ENCODE measurements around the gene DFFB.
A peak's percentile ranks its signal among the peaks of the same experiment; 100 is the strongest.

The DFFB gene

GRCh38 chr1:3904006-3904842, 46.9 kb downstream of the DFFB start:
- no peak for DNase-seq (ENCODE audit: low read depth)
- TF ChIP-seq CTCF (conservative IDR thresholded peaks at IDR 0.05; ENCODE audit: low read depth, low read length): no peak
- H3K4me3 ChIP-seq (ENCODE audit: low read length): no peak overlapping the region

GRCh38 chr1:3904843-3905185, 47.5 kb downstream of the DFFB start:
- TF ChIP-seq CTCF (conservative IDR thresholded peaks at IDR 0.05; ENCODE audit: low read depth, low read length): no peak
- no peak for DNase-seq (ENCODE audit: low read depth)
- H3K4me3 ChIP-seq (ENCODE audit: low read length): no peak overlapping the region

DNA sequence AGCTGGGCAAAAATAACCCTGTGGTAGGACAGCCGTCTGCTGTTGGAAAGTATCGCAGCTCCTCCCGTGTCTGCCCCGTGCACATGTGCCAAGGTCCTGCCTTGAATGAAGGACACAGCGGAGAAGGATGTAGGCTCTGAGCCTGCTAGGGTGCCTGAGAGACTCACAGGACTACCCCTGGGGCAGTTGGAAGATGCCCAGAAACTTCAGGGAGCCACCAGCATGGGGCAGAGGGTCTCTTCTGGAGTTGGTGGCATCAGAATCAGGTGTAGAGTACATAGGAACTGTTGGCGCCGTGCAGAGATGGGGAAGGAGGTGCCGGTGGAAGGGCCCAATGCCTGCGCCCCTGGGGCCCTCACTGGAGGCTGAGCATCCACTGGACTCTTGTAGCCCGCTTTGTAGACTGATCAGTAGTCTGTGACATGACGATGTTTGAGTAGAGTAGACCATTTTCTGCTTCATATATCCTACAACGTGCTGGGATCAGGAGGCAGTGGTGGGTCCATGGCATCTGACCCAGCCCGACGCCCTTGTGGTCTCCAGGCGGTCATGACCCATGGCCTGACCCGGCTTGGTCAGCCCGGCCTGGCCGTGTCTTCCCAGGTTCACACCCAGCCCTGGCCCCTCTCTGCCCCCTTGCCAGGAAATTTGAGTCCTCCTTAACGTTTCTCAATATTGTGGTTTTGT, 48.1 kb downstream of the DFFB start:
- no peak overlapping the region for H3K4me3 ChIP-seq (ENCODE audit: low read length)
- DNase-seq (ENCODE audit: low read depth): no peak
- no peak for TF ChIP-seq CTCF (conservative IDR thresholded peaks at IDR 0.05; ENCODE audit: low read depth, low read length)

DNA sequence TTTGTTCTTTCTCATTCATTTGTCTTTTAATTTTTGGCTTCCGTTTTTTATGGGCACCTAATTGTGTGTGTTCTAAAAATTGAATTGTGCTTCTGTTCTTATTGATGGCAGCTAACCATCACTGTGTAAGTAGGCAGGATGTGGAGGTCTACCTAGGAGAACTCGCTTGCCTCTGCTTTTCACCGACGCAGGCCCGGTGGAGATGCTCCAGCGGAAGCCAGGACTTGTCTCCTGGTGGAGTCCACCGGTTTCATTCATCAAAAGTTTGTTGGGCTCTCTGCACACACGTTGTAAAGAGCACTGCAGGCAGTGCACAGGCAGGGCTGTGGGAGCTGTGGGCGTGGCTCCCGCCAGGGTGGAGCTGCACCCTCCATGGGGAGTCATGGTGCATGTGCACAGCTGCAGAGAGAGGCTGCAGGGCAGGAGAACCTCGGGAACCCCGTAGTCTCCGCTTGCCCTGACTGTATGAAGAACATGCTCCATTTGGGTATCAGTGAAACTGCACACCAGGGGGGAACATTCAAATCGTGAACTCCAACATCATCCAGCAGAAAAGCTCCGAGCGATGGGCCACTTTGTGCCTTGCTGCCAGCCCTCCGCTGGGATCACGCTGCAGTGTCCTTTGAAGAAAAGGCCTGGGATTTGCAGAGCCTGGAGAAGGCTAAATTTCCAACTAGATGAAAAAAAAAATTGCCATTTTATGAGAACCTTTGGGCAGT, 48.8 kb downstream of the DFFB start:
- DNase-seq (ENCODE audit: low read depth): no peak
- H3K4me3 ChIP-seq (ENCODE audit: low read length): no peak overlapping the region
- TF ChIP-seq CTCF (conservative IDR thresholded peaks at IDR 0.05; ENCODE audit: low read depth, low read length): no peak

- DNase-seq (ENCODE audit: low read depth): no peak
- no peak for TF ChIP-seq CTCF (conservative IDR thresholded peaks at IDR 0.05; ENCODE audit: low read depth, low read length)
- H3K4me3 ChIP-seq (ENCODE audit: low read length): no peak overlapping the region
Observed at GRCh38 chr1:3906672-3907020, 49.4 kb downstream of the DFFB start.

DNA sequence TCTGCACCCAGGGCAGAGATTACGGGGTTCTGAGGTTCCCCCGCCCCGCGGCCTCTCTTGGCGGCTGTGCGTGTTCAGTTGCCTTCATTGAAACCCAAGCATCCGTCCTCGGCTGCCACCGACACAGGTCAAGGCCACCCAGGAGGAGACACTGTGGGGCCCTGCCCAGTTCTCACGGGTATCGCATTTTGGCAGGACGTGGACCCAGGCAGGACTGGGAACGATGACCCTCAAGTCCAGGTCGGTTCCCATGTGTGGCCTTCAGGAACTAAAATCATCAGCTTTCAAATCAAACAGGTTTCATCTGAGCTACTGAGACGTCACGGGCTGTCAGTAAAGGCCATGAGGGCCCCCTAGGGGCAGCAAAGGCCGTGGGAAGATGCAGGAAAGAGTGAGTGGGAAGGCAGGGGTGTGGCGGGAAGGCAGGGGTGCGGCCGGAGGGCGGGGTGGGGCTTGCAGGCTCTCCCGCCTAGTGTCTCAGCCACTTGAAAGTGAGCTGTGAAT, 49.8 kb downstream of the DFFB start:
- H3K4me3 ChIP-seq (ENCODE audit: low read length): no peak overlapping the region
- DNase-seq (ENCODE audit: low read depth): no peak
- peak; percentile 17 for TF ChIP-seq CTCF (conservative IDR thresholded peaks at IDR 0.05; ENCODE audit: low read depth, low read length)

Measured in retinal pigment epithelial cell (primary cell).